ENCODE results near the gene CCDC34. TPM values are rescaled to one million over a fixed set of nuclear protein-coding genes. Genes with fewer than 3 reads are reported as not detected.

Gene CCDC34, protein sequence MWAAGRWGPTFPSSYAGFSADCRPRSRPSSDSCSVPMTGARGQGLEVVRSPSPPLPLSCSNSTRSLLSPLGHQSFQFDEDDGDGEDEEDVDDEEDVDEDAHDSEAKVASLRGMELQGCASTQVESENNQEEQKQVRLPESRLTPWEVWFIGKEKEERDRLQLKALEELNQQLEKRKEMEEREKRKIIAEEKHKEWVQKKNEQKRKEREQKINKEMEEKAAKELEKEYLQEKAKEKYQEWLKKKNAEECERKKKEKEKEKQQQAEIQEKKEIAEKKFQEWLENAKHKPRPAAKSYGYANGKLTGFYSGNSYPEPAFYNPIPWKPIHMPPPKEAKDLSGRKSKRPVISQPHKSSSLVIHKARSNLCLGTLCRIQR
- 5.9 TPM for total RNA-seq

DNA sequence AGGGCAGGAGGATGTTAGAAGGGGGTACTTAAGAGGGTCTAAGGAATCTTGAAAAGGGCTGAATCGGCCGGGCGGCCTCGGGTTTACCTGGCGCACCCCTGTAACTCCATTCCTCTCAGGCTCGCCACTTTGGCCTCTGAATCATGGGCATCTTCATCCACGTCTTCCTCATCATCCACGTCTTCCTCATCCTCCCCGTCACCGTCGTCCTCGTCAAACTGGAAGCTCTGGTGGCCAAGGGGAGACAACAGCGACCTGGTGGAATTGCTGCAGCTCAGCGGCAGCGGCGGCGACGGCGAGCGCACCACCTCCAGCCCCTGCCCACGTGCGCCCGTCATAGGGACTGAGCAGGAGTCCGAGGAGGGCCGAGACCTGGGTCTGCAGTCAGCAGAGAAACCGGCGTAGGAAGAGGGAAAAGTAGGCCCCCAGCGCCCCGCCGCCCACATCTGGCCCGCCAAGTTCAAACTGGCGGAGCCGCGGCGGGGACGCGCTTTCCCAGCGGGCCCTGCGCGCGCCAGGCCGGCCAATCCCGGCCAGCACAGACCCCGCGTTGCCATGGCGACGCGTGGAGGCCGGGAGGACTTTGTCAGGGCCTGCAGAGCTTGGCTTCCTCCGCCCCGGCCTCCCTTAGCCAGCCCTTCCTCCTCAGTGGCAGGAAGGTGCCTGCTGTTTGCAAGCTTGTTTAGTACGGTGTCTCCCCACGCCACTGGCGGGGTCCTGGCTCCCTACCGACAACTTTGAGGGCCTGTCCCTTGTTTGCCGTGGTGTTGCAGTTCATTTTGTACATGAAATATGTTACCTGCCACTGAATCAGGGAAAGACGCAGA is at the start of gene CCDC34:
CCDC34 (minus strand) TSS at position 467 of the 827 bp plus-strand sequence; CDS start at position 446, 21 bp downstream.

Other genes with a start within 250 kb of the CCDC34 start
- gene LGR4, start 109.6 kb upstream of the CCDC34 start, total RNA-seq: 157 TPM
- gene LIN7C, start 143.6 kb upstream of the CCDC34 start, total RNA-seq: 44.4 TPM

Measured in metanephros (tissue), 1 donor.